PFSK-1 (cell line): Measurements from ENCODE around the gene SMARCC1.

ENCODE experiments used
- FOXP2 ChIP-seq: optimal IDR thresholded peaks from 2 replicates; pipeline ENCODE3; 2011; ENCODE audit warnings: borderline replicate concordance, control low read depth, inconsistent platforms; ENCODE audit not compliant: insufficient read depth; ENCODE audit errors: extremely low read length, extremely low read depth
- POLR2AphosphoS5 ChIP-seq: IDR thresholded peaks from 2 replicates; pipeline ENCODE4 v1.6.1; 2012; ENCODE audit warnings: low read depth, mild to moderate bottlenecking, control low read depth, low read length, moderate library complexity
- SIN3A ChIP-seq: IDR thresholded peaks from 2 replicates; pipeline ENCODE4 v1.6.1; 2012; ENCODE audit warnings: mild to moderate bottlenecking, low read length, moderate library complexity, borderline replicate concordance; ENCODE audit not compliant: insufficient read depth
- TAF1 ChIP-seq: IDR thresholded peaks from 2 replicates; pipeline ENCODE4 v1.6.1; 2012; ENCODE audit warnings: low read length, control low read depth, borderline replicate concordance; ENCODE audit not compliant: insufficient read depth
- TF ChIP-seq, protein P1 (sequence below), 2 experiments: IDR thresholded peaks; 2 replicates each; pipeline versions ENCODE4 v1.6.1 to v1.8.0; 2011 to 2012; ENCODE audit warnings: low read depth in 2 of 2, low read length in 2 of 2, control low read depth in 1 of 2, inconsistent platforms in 1 of 2, mild to moderate bottlenecking in 1 of 2, moderate library complexity in 1 of 2; ENCODE audit not compliant: insufficient read depth in 1 of 2

The SMARCC1 gene

GRCh38 chr3:47542471-47543173, 239.1 kb downstream of the SMARCC1 start:
- TF ChIP-seq POLR2AphosphoS5 (no peak), SIN3A (no peak), TAF1 (no peak), FOXP2 (no peak)
- TF ChIP-seq, protein P1, sequence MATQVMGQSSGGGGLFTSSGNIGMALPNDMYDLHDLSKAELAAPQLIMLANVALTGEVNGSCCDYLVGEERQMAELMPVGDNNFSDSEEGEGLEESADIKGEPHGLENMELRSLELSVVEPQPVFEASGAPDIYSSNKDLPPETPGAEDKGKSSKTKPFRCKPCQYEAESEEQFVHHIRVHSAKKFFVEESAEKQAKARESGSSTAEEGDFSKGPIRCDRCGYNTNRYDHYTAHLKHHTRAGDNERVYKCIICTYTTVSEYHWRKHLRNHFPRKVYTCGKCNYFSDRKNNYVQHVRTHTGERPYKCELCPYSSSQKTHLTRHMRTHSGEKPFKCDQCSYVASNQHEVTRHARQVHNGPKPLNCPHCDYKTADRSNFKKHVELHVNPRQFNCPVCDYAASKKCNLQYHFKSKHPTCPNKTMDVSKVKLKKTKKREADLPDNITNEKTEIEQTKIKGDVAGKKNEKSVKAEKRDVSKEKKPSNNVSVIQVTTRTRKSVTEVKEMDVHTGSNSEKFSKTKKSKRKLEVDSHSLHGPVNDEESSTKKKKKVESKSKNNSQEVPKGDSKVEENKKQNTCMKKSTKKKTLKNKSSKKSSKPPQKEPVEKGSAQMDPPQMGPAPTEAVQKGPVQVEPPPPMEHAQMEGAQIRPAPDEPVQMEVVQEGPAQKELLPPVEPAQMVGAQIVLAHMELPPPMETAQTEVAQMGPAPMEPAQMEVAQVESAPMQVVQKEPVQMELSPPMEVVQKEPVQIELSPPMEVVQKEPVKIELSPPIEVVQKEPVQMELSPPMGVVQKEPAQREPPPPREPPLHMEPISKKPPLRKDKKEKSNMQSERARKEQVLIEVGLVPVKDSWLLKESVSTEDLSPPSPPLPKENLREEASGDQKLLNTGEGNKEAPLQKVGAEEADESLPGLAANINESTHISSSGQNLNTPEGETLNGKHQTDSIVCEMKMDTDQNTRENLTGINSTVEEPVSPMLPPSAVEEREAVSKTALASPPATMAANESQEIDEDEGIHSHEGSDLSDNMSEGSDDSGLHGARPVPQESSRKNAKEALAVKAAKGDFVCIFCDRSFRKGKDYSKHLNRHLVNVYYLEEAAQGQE (IDR thresholded peaks at IDR 0.05; ENCODE audit: insufficient read depth in 1 of 2, low read depth in 2 of 2, low read length in 2 of 2): no peak

DNA sequence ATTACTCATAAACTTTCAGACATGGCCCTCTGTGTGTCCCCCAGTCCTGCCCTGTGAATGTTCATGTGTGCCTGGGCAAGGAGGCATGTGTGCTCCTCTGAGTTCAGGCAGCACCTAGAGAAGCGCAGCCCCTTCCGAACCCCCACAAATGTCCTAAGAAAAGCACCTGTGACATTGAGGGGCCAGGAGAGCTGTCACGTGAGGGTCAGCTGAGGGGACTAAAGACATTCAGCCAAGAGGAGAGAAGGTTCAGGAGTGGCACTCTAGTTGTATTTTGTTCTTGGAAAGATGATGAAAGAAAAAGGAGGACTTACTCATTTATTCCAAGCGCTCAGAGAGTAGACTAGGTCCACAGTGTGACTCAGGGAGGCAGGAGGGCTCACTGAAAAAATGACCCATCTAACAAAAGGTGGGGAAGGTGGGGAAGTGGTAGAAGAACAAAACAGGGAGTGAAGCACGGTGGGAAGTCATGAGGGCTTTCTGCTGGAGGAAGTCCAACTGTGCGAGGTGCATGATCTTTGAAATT, 240.0 kb downstream of the SMARCC1 start:
- TF ChIP-seq FOXP2 (no peak), SIN3A (no peak), POLR2AphosphoS5 (no peak), TAF1 (no peak)
- TF ChIP-seq, protein P1 (IDR thresholded peaks at IDR 0.05; ENCODE audit: insufficient read depth in 1 of 2, low read depth in 2 of 2, low read length in 2 of 2): no peak

DNA sequence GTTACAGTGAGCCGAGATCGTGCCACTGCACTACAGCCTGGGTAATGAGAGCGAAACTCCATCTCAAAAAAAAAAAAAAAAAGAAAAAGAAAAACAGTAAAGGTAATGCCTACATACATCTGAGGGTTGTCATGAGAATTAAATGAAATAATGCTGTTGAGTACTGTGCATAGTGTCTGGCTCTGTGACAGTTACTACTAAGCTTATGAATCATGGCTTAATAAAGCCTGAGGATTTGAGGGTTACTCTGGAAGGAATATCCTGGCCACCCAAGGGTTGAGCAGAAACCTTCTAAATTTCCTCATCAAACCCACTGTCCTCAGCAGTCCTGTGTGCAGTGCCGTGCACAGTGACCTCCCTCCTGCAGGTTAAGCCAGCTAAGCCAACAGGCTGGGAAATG, 241.4 kb downstream of the SMARCC1 start:
- TF ChIP-seq SIN3A (no peak), POLR2AphosphoS5 (no peak), FOXP2 (no peak), TAF1 (no peak)
- TF ChIP-seq, protein P1 (IDR thresholded peaks at IDR 0.05; ENCODE audit: insufficient read depth in 1 of 2, low read depth in 2 of 2, low read length in 2 of 2): no peak

DNA sequence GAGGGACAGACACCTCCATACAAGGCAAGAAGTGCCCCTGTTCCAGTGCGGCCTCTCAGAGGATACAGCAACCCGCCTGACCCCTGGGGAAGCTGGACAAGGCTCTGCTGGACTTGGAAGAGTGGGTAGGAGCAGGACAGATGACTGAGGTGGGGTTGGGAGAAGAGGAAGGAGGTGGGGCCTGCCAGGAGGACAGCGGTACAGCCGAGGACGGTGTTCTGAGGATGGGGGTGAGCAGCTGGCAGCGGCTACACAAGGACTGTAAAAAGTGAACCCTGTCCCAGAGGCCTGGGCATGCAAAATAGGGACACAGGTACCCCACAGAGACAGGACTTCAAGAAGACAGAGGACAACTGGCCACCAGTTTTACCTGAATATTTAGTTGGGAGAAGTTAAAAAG, 244.7 kb downstream of the SMARCC1 start:
- TF ChIP-seq, protein P1 (IDR thresholded peaks at IDR 0.05; ENCODE audit: insufficient read depth in 1 of 2, low read depth in 2 of 2, low read length in 2 of 2): no peak
- TF ChIP-seq POLR2AphosphoS5 (no peak), SIN3A (no peak), FOXP2 (no peak), TAF1 (no peak)
